HCT116 (cell line): ENCODE data around the gene MTG1.

ENCODE experiments used
- EGR1 ChIP-seq: IDR thresholded peaks from 2 replicates; pipeline ENCODE4 v1.6.1; 2012; ENCODE audit warnings: low read depth
- EZH2 ChIP-seq: fragments of 200-600 bp; sonication (generic); IDR thresholded peaks from 2 replicates; pipeline ENCODE4 v1.6.1; 2017; ENCODE audit warnings: antibody characterized with exemption, mixed run types
- POLR2A ChIP-seq: IDR thresholded peaks from 2 replicates; pipeline ENCODE4 v1.7.0; 2011; ENCODE audit warnings: borderline replicate concordance; ENCODE audit not compliant: insufficient read depth, insufficient read length; ENCODE audit errors: extremely low read depth
- ZFX ChIP-seq: fragments of 450-650 bp; IDR thresholded peaks from 2 replicates; pipeline ENCODE4 v1.6.1; 2017
- ZNF274 ChIP-seq: fragments of 200-500 bp; sonication (Bioruptor generic); IDR thresholded peaks from 2 replicates; pipeline ENCODE4 v1.6.1; 2014; ENCODE audit warnings: mild to moderate bottlenecking, low read depth, low read length, inconsistent platforms
- TF ChIP-seq, protein P1 (sequence below), 3 experiments: fragments of 200-600 bp in 1 of 3; sonication (generic) in 1 of 3; IDR thresholded peaks in 2 of 3; conservative IDR thresholded peaks in 1 of 3; 2 replicates each; pipeline ENCODE4 v1.5.1; 2012 to 2017; ENCODE audit warnings: low read depth in 2 of 3, low read length in 2 of 3, antibody characterized with exemption in 1 of 3, borderline replicate concordance in 1 of 3, control low read depth in 1 of 3, mild to moderate bottlenecking in 1 of 3, mixed read lengths in 1 of 3, mixed run types in 1 of 3, moderate library complexity in 1 of 3; ENCODE audit not compliant: insufficient read depth in 1 of 3
- TF ChIP-seq, protein P2 (sequence below): IDR thresholded peaks from 2 replicates; pipeline ENCODE4 v1.6.1; 2012

DNA sequence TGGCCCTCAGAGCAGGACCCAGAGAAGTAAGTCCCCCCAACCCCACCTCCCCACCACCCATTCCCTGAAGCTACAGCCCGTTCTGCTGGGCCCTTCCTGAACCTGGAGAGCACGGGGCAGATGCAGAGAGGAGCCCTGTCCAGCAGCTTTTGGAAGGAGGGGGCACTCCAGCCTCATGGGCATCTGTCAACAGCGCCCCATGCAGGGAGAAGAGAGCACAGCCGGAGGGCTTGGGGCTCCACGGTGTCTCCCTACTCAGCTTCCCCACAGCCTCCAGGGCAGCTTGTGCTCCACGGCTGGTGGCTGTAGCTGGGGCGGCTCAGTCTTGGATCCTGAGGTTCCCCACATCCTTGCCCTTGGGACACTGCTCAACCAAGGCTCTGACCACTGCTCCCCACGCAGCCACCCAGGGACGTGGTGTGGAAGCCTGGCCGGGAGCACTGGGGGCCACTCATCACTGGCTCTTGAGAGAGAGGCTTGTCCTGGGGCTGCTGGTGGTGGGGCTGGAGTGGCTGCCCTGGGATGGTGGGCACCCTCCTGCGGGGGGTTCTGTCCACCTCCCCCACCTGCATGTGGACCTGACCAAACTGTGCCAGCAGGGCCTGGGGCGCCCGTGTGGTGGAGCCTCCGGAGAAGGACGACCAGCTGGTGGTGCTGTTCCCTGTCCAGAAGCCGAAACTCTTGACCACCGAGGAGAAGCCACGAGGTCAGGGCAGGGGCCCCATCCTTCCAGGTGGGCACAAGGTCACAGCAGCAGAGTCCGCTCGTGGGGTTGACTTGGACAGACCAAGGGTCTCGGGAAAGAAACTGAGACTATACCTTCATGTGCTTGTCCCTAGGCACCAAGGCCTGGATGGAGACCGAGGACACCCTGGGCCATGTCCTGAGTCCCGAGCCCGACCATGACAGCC is 42.3 kb upstream of the MTG1 start:
- no peak for TF ChIP-seq EGR1
- TF ChIP-seq, protein P1, sequence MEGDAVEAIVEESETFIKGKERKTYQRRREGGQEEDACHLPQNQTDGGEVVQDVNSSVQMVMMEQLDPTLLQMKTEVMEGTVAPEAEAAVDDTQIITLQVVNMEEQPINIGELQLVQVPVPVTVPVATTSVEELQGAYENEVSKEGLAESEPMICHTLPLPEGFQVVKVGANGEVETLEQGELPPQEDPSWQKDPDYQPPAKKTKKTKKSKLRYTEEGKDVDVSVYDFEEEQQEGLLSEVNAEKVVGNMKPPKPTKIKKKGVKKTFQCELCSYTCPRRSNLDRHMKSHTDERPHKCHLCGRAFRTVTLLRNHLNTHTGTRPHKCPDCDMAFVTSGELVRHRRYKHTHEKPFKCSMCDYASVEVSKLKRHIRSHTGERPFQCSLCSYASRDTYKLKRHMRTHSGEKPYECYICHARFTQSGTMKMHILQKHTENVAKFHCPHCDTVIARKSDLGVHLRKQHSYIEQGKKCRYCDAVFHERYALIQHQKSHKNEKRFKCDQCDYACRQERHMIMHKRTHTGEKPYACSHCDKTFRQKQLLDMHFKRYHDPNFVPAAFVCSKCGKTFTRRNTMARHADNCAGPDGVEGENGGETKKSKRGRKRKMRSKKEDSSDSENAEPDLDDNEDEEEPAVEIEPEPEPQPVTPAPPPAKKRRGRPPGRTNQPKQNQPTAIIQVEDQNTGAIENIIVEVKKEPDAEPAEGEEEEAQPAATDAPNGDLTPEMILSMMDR (IDR thresholded peaks at IDR 0.05 in 2 of 3, conservative IDR thresholded peaks at IDR 0.05 in 1 of 3; ENCODE audit: borderline replicate concordance in 1 of 3, insufficient read depth in 1 of 3, low read depth in 2 of 3, low read length in 2 of 3): no peak
- no peak for TF ChIP-seq EZH2
- TF ChIP-seq, protein P2, sequence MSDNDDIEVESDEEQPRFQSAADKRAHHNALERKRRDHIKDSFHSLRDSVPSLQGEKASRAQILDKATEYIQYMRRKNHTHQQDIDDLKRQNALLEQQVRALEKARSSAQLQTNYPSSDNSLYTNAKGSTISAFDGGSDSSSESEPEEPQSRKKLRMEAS: no peak
- no peak for TF ChIP-seq POLR2A
- TF ChIP-seq ZFX: no peak
- TF ChIP-seq ZNF274: no peak
